SK-N-SH treated with all-trans-retinoic acid at 6 μM for 48 hours (cell line): ENCODE data around the gene CTIF.
A peak's percentile ranks its signal among the peaks of the same experiment; 100 is the strongest.

Experiments used
- ATAC-seq: fragments of 200-7000 bp; cut with Tn5 transposase; 3 replicates; pipeline ENCODE4 v1.9.1; 2020; ENCODE audit warnings: mild to moderate bottlenecking, moderate library complexity
- ARNTL ChIP-seq: fragments of 450-650 bp; formaldehyde crosslinking; IDR thresholded peaks from 2 replicates; pipeline ENCODE4 v1.5.0; 2020; ENCODE audit warnings: low read depth, mild to moderate bottlenecking, moderate library complexity, borderline replicate concordance
- BACH2 ChIP-seq: fragments of 250-450 bp; sonication (Bioruptor Pico); IDR thresholded peaks from 2 replicates; pipeline ENCODE4 v1.9.0; 2021; ENCODE audit warnings: mild to moderate bottlenecking, borderline replicate concordance
- CSDC2 ChIP-seq: fragments of 250-450 bp; sonication (Bioruptor Pico); IDR thresholded peaks from 2 replicates; pipeline ENCODE4 v1.5.0; 2020; ENCODE audit warnings: mild to moderate bottlenecking, moderate library complexity
- ESRRG ChIP-seq: fragments of 250-450 bp; sonication (Bioruptor Pico); IDR thresholded peaks from 2 replicates; pipeline ENCODE4 v1.6.1; 2021; ENCODE audit warnings: mild to moderate bottlenecking
- GLIS3 ChIP-seq: fragments of 250-450 bp; sonication (Bioruptor Pico); IDR thresholded peaks from 2 replicates; pipeline ENCODE4 v1.5.0; 2020; ENCODE audit warnings: mild to moderate bottlenecking, moderate library complexity
- ISL1 ChIP-seq: fragments of 250-450 bp; sonication (Bioruptor Pico); IDR thresholded peaks from 2 replicates; pipeline ENCODE4 v2.1.2; 2022; ENCODE audit warnings: mild to moderate bottlenecking, moderate library complexity
- OSR1 ChIP-seq: fragments of 250-450 bp; sonication (Bioruptor Pico); IDR thresholded peaks from 2 replicates; pipeline ENCODE4 v1.8.0; 2022; ENCODE audit warnings: moderate library complexity, mild to moderate bottlenecking, inconsistent platforms
- PPARA ChIP-seq: fragments of 250-450 bp; sonication (Bioruptor Pico); IDR thresholded peaks from 2 replicates; pipeline ENCODE4 v1.5.0; 2020; ENCODE audit warnings: mild to moderate bottlenecking, borderline replicate concordance
- RARB ChIP-seq: fragments of 250-450 bp; sonication (Bioruptor Pico); IDR thresholded peaks from 2 replicates; pipeline ENCODE4 v1.8.0; 2021; ENCODE audit warnings: mild to moderate bottlenecking, moderate library complexity
- SNAI2 ChIP-seq: fragments of 250-450 bp; sonication (Bioruptor Pico); IDR thresholded peaks from 2 replicates; pipeline ENCODE4 v1.5.0; 2020; ENCODE audit warnings: mild to moderate bottlenecking, moderate library complexity
- TCF4 ChIP-seq: fragments of 250-450 bp; sonication (Bioruptor Pico); IDR thresholded peaks from 2 replicates; pipeline ENCODE4 v1.8.0; 2021; ENCODE audit warnings: mild to moderate bottlenecking, moderate library complexity, borderline replicate concordance
- TOX ChIP-seq: fragments of 250-450 bp; sonication (Bioruptor Pico); IDR thresholded peaks from 2 replicates; pipeline ENCODE4 v1.8.0; 2021; ENCODE audit warnings: mild to moderate bottlenecking, moderate library complexity, borderline replicate concordance
- ZC3H10 ChIP-seq: fragments of 250-450 bp; sonication (Bioruptor Pico); IDR thresholded peaks from 2 replicates; pipeline ENCODE4 v1.5.1; 2021; ENCODE audit warnings: mild to moderate bottlenecking, moderate library complexity
- ZFP3 ChIP-seq: fragments of 250-450 bp; sonication (Bioruptor Pico); IDR thresholded peaks from 2 replicates; pipeline ENCODE4 v1.5.0; 2020; ENCODE audit warnings: mild to moderate bottlenecking, moderate library complexity
- ZFP30 ChIP-seq: fragments of 450-650 bp; formaldehyde crosslinking; IDR thresholded peaks from 2 replicates; pipeline ENCODE4 v1.5.0; 2022; ENCODE audit warnings: mild to moderate bottlenecking, moderate library complexity
- ZNF565 ChIP-seq: fragments of 450-650 bp; formaldehyde crosslinking; conservative IDR thresholded peaks from 2 replicates; pipeline ENCODE4 v1.5.0; 2020; ENCODE audit warnings: low read depth, mild to moderate bottlenecking, moderate library complexity
- ZNF70 ChIP-seq: fragments of 450-650 bp; formaldehyde crosslinking; IDR thresholded peaks from 2 replicates; pipeline ENCODE4 v1.5.0; 2020; ENCODE audit warnings: mild to moderate bottlenecking, moderate library complexity
- ZNF8 ChIP-seq: fragments of 450-650 bp; formaldehyde crosslinking; IDR thresholded peaks from 2 replicates; pipeline ENCODE4 v1.5.0; 2020; ENCODE audit warnings: mild to moderate bottlenecking, moderate library complexity
- TF ChIP-seq, protein P1 (sequence below): fragments of 250-450 bp; sonication (Bioruptor Pico); IDR thresholded peaks from 2 replicates; pipeline ENCODE4 v1.8.0; 2021; ENCODE audit warnings: low read depth, mild to moderate bottlenecking, moderate library complexity, borderline replicate concordance
- TF ChIP-seq, protein P2 (sequence below): fragments of 250-450 bp; sonication (Bioruptor Pico); IDR thresholded peaks from 2 replicates; pipeline ENCODE4 v1.5.1; 2021; ENCODE audit warnings: mild to moderate bottlenecking, moderate library complexity
- TF ChIP-seq, protein P3 (sequence below): fragments of 250-450 bp; sonication (Bioruptor Pico); IDR thresholded peaks from 2 replicates; pipeline ENCODE4 v1.5.0; 2020; ENCODE audit warnings: mild to moderate bottlenecking, moderate library complexity
- TF ChIP-seq, protein P4 (sequence below): fragments of 250-450 bp; sonication (Bioruptor Pico); IDR thresholded peaks from 2 replicates; pipeline ENCODE4 v1.5.1; 2020; ENCODE audit warnings: low read depth, mild to moderate bottlenecking, moderate library complexity

The CTIF gene

DNA sequence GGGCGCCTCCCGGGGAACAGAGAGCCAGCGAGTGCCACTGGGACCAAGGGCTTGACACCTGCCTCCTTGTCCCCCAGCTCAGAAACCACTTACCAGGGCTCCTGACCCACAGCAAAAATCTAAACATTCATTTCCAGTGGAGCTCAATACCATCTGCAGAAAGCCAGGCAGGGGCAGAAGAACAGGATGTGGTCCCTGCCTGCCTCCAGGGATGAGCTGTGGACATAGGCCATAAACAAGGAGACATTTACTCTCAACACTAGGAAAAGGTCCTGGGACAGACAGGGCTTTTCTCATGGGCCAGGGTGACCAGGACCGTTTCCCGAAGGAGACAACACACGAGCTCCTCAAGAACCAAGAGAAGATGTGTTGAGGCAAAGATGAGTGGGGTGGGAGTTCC is 203.0 kb downstream of the CTIF start:
- TF ChIP-seq TCF4 (CRISPR knock-in tag) (no peak), ZNF8 (CRISPR knock-in tag) (no peak), CSDC2 (CRISPR knock-in tag) (no peak), ZNF70 (no peak), ESRRG (CRISPR knock-in tag) (no peak), ZFP30 (CRISPR knock-in tag) (no peak), ZC3H10 (CRISPR knock-in tag) (no peak), BACH2 (CRISPR knock-in tag) (no peak), ZNF565 (no peak), RARB (CRISPR knock-in tag) (no peak)
- TF ChIP-seq, protein P1, sequence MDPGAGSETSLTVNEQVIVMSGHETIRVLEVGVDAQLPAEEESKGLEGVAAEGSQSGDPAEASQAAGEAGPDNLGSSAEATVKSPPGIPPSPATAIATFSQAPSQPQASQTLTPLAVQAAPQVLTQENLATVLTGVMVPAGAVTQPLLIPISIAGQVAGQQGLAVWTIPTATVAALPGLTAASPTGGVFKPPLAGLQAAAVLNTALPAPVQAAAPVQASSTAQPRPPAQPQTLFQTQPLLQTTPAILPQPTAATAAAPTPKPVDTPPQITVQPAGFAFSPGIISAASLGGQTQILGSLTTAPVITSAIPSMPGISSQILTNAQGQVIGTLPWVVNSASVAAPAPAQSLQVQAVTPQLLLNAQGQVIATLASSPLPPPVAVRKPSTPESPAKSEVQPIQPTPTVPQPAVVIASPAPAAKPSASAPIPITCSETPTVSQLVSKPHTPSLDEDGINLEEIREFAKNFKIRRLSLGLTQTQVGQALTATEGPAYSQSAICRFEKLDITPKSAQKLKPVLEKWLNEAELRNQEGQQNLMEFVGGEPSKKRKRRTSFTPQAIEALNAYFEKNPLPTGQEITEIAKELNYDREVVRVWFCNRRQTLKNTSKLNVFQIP: no peak
- TF ChIP-seq, protein P2, sequence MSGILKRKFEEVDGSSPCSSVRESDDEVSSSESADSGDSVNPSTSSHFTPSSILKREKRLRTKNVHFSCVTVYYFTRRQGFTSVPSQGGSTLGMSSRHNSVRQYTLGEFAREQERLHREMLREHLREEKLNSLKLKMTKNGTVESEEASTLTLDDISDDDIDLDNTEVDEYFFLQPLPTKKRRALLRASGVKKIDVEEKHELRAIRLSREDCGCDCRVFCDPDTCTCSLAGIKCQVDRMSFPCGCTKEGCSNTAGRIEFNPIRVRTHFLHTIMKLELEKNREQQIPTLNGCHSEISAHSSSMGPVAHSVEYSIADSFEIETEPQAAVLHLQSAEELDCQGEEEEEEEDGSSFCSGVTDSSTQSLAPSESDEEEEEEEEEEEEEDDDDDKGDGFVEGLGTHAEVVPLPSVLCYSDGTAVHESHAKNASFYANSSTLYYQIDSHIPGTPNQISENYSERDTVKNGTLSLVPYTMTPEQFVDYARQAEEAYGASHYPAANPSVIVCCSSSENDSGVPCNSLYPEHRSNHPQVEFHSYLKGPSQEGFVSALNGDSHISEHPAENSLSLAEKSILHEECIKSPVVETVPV (CRISPR knock-in tag): no peak
- TF ChIP-seq, all 23 proteins: peak for 0

DNA sequence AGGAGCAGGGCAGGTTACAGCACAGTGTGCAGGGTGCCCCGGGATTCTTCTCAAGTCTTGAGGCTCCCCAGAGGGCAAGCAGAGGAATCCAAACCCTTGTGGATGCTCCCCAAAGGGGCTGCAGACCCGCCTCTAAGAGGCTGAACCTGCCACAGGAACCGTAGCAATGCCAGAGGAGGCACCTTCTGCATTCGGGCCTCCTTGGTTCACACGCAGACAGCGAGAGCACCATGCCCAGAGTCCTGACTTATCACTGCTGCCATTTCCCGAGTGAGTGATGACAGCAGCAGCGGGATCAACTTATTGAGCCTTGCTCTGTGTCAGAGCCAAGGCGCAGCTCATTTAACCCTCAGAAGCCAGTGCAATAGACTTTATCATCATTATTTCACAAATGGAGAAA is 203.5 kb downstream of the CTIF start:
- ATAC-seq: no peak
- TF ChIP-seq SNAI2 (no peak), ZNF70 (no peak), OSR1 (CRISPR knock-in tag) (no peak), ARNTL (CRISPR knock-in tag) (no peak), ISL1 (CRISPR knock-in tag) (no peak), PPARA (CRISPR knock-in tag) (no peak), TCF4 (CRISPR knock-in tag) (no peak)

More for the DNA sequence above, 203.0 kb downstream of the CTIF start:
- ATAC-seq: no peak

DNA sequence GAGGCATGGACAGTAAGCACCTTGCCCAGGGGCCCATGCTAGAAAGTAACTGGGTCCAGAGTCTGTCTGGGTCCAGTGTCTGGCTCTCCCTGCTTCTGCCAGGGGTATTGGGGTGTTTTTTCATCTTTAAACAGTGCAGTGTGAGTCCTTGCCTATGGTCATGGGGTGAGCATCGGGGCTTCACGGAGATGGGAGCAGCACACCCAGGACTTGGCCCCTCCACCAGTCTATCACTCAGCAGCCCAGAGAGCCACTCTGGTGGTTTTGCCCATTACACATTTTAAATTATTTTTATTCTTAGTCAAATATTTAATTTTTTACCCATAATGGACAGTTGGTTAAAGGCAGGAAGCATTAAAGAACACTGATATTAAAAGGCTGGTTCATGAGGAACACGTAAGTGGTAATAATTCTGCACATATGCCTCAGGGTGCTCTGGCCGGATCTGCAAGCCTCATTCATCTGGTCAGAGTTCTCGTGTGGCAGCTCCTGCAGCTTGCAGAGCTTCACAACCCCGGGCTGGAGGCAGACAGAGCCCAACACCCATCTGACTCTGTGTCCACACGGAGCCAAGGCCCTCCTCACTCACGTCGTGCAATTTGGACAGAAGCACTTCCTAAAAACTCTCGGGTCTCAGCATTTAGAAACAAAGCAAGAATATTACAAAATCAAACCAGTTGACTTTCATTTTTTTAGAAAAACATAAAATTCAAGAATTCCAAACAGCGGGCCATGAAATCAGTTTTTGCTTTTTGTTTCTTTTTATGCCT is 204.1 kb downstream of the CTIF start:
- ATAC-seq: peak; percentile 69
- TF ChIP-seq, protein P3, sequence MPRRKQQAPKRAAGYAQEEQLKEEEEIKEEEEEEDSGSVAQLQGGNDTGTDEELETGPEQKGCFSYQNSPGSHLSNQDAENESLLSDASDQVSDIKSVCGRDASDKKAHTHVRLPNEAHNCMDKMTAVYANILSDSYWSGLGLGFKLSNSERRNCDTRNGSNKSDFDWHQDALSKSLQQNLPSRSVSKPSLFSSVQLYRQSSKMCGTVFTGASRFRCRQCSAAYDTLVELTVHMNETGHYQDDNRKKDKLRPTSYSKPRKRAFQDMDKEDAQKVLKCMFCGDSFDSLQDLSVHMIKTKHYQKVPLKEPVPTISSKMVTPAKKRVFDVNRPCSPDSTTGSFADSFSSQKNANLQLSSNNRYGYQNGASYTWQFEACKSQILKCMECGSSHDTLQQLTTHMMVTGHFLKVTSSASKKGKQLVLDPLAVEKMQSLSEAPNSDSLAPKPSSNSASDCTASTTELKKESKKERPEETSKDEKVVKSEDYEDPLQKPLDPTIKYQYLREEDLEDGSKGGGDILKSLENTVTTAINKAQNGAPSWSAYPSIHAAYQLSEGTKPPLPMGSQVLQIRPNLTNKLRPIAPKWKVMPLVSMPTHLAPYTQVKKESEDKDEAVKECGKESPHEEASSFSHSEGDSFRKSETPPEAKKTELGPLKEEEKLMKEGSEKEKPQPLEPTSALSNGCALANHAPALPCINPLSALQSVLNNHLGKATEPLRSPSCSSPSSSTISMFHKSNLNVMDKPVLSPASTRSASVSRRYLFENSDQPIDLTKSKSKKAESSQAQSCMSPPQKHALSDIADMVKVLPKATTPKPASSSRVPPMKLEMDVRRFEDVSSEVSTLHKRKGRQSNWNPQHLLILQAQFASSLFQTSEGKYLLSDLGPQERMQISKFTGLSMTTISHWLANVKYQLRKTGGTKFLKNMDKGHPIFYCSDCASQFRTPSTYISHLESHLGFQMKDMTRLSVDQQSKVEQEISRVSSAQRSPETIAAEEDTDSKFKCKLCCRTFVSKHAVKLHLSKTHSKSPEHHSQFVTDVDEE: peak; percentile 36; the same call in 1 of the 2 replicates
- TF ChIP-seq, protein P2 (CRISPR knock-in tag): no peak
- TF ChIP-seq TCF4 (CRISPR knock-in tag): peak; percentile 43; the same call in 1 of the 2 replicates

DNA sequence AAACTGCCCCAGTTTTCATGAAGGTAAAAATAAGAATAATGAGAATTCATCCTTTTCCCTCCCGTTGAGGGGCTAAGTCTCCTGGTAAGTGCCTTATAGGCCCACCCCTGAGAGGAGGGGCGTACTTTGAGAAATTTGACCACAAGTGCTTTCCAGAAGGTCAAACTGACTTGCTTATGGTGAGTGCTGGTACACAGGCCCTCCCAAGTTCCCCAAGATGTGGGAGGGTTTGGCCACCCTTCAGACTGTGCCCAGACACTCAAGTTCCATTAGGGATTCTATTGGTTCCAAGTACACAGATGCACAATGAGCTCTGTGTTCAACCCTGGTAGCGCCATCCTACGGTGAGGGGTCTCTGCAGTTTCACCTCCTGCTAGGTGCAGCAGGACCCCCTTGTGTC is 205.1 kb downstream of the CTIF start:
- ATAC-seq: no peak
- TF ChIP-seq BACH2 (CRISPR knock-in tag): no peak
- no peak for TF ChIP-seq ZFP3 (CRISPR knock-in tag)
- TF ChIP-seq ZFP30 (CRISPR knock-in tag): no peak
- TF ChIP-seq, protein P1: no peak
- TF ChIP-seq ARNTL (CRISPR knock-in tag): no peak
- no peak for TF ChIP-seq GLIS3 (CRISPR knock-in tag)
- TF ChIP-seq, protein P4, sequence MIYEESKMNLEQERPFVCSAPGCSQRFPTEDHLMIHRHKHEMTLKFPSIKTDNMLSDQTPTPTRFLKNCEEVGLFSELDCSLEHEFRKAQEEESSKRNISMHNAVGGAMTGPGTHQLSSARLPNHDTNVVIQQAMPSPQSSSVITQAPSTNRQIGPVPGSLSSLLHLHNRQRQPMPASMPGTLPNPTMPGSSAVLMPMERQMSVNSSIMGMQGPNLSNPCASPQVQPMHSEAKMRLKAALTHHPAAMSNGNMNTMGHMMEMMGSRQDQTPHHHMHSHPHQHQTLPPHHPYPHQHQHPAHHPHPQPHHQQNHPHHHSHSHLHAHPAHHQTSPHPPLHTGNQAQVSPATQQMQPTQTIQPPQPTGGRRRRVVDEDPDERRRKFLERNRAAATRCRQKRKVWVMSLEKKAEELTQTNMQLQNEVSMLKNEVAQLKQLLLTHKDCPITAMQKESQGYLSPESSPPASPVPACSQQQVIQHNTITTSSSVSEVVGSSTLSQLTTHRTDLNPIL: no peak
- no peak for TF ChIP-seq PPARA (CRISPR knock-in tag)
- no peak for TF ChIP-seq ZNF8 (CRISPR knock-in tag)
- TF ChIP-seq TOX (CRISPR knock-in tag): no peak
- no peak for TF ChIP-seq RARB (CRISPR knock-in tag)
- TF ChIP-seq TCF4 (CRISPR knock-in tag): no peak
- no peak for TF ChIP-seq SNAI2
- no peak for TF ChIP-seq CSDC2 (CRISPR knock-in tag)
- no peak for TF ChIP-seq ESRRG (CRISPR knock-in tag)
- TF ChIP-seq ZNF565: no peak
